Measurements from ENCODE around the gene ST6GALNAC3. TPM values are rescaled to one million over a fixed set of nuclear protein-coding genes. Genes with fewer than 3 reads are reported as not detected.

The ST6GALNAC3 gene
- total RNA-seq, 1 donor from 2014 or later: 7.2 TPM

- DNase-seq (ENCODE audit: low spot score): no peak
Measured at GRCh38 chr1:76426606-76427005, 352.1 kb downstream of the ST6GALNAC3 start.

- DNase-seq (ENCODE audit: low spot score): no peak
Measured at GRCh38 chr1:76428028-76428427, 353.5 kb downstream of the ST6GALNAC3 start.

GRCh38 chr1:76430531-76430930, 356.0 kb downstream of the ST6GALNAC3 start:
- DNase-seq (ENCODE audit: low spot score): peak; percentile 33

- DNase-seq (ENCODE audit: low spot score): no peak
Measured at GRCh38 chr1:76433526-76433925, 359.0 kb downstream of the ST6GALNAC3 start.

GRCh38 chr1:76443217-76443616, 368.7 kb downstream of the ST6GALNAC3 start:
- no peak for DNase-seq (ENCODE audit: low spot score)

GRCh38 chr1:76444773-76445172, 370.2 kb downstream of the ST6GALNAC3 start:
- no peak for DNase-seq (ENCODE audit: low spot score)

- no peak for DNase-seq (ENCODE audit: low spot score)
Measured at GRCh38 chr1:76450229-76450628, 375.7 kb downstream of the ST6GALNAC3 start.

GRCh38 chr1:76463278-76463677, 388.7 kb downstream of the ST6GALNAC3 start:
- DNase-seq (ENCODE audit: low spot score): no peak

GRCh38 chr1:76463849-76464248, 389.3 kb downstream of the ST6GALNAC3 start:
- DNase-seq (ENCODE audit: low spot score): no peak

- no peak for DNase-seq (ENCODE audit: low spot score)
Measured at GRCh38 chr1:76465030-76465429, 390.5 kb downstream of the ST6GALNAC3 start.

GRCh38 chr1:76470166-76470565, 395.6 kb downstream of the ST6GALNAC3 start:
- no peak for DNase-seq (ENCODE audit: low spot score)

- no peak for DNase-seq (ENCODE audit: low spot score)
Measured at GRCh38 chr1:76471536-76471935, 397.0 kb downstream of the ST6GALNAC3 start.

- DNase-seq (ENCODE audit: low spot score): no peak
Measured at GRCh38 chr1:76473591-76473990, 399.0 kb downstream of the ST6GALNAC3 start.

- no peak for DNase-seq (ENCODE audit: low spot score)
Measured at GRCh38 chr1:76474922-76475321, 400.4 kb downstream of the ST6GALNAC3 start.

GRCh38 chr1:76477156-76477555, 402.6 kb downstream of the ST6GALNAC3 start:
- DNase-seq (ENCODE audit: low spot score): no peak

GRCh38 chr1:76480827-76481226, 406.3 kb downstream of the ST6GALNAC3 start:
- no peak for DNase-seq (ENCODE audit: low spot score)

GRCh38 chr1:76481672-76482071, 407.1 kb downstream of the ST6GALNAC3 start:
- no peak for DNase-seq (ENCODE audit: low spot score)

GRCh38 chr1:76482272-76482671, 407.7 kb downstream of the ST6GALNAC3 start:
- no peak for DNase-seq (ENCODE audit: low spot score)

GRCh38 chr1:76491737-76492136, 417.2 kb downstream of the ST6GALNAC3 start:
- DNase-seq (ENCODE audit: low spot score): no peak

- peak; percentile 35 for DNase-seq (ENCODE audit: low spot score)
Measured at GRCh38 chr1:76492752-76493430, 418.3 kb downstream of the ST6GALNAC3 start.

- no peak for DNase-seq (ENCODE audit: low spot score)
Measured at GRCh38 chr1:76494807-76495206, 420.3 kb downstream of the ST6GALNAC3 start.

- DNase-seq (ENCODE audit: low spot score): no peak
Measured at GRCh38 chr1:76496871-76497270, 422.3 kb downstream of the ST6GALNAC3 start.

- peak; percentile 46 for DNase-seq (ENCODE audit: low spot score)
Measured at GRCh38 chr1:76500116-76500515, 425.6 kb downstream of the ST6GALNAC3 start.

GRCh38 chr1:76501136-76501535, 426.6 kb downstream of the ST6GALNAC3 start:
- peak; percentile 17 for DNase-seq (ENCODE audit: low spot score)
